Measurements from ENCODE around the gene RGS11. TPM values are rescaled to one million over a fixed set of nuclear protein-coding genes. Genes with fewer than 3 reads are reported as not detected.

RGS11 gene
- total and polyA plus RNA-seq, 5 donors from 2014 or later, result not detected

DNA sequence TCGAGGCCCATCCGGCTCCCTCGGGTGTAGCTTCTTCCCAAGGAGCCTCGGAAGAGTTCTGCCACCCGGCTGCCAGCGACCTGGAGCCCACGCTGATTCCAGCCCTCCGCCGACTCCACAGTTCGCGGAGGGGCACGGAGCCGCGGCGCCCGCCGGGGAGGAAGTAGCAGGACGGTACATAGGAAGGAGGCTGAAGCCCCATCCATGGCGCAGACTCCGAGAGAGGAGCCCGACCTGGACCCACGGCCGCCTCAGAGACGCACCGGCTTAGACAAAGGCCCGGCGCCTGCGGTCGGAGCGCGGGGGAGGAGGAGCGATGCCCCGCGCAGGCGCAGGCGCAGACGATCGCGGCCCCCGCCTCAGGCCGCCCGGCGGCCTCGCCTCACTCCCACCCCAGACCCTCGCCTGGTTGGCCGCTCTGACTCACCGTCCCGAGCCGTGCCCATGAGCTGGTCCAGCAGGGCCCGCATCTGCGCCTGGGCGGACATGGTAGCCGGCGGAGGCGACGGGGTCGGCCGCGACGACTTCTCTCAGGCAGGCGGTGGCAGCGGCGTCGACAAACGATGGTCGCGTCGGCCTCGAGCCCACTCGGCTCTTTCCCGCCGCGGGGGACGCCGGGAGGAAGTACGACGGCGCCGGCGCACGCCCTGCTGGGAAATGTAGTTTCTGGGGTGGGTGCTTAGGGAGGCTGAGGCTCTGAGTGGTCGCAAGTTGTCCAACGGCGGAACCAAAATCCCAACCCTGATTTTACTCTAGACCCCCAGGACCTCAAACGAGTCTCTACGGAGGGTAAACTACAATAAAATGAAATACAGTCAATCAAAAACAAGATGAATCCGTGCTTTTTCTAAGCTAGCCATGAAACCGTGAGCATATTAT, 46.7 kb downstream of the RGS11 start, which contains the start of gene LUC7L:
Gene LUC7L (minus strand): TSS at position 598 of the 879 bp plus-strand sequence. CDS start 110 bp downstream, at position 488.
- Histone ChIP-seq H3K27me3 (ENCODE audit: control insufficient read depth, insufficient read depth, low read length) (no peaks in the 10 kb centered on the region), H3K27ac (ENCODE audit: insufficient read depth, low read length, poor library complexity, severe bottlenecking) (peak within 1 kb of the TSS; percentile 94), H3K36me3 (ENCODE audit: control insufficient read depth, insufficient read depth, low read length) (peaks cover 26% of the 10 kb centered on the region), H3K4me1 (ENCODE audit: control insufficient read depth, insufficient read depth, low read length, poor library complexity, severe bottlenecking) (peaks cover 29% of the 10 kb centered on the region), H3K9me3 (ENCODE audit: control insufficient read depth in 2 of 2, low read length in 2 of 2) (no peaks in the 10 kb centered on the region), H3K4me3 (ENCODE audit: low read depth, low read length) (peak within 1 kb of the TSS; percentile 71)
- Mint-ChIP-seq H3K4me1 (peaks cover 20 to 36% (median 29%) of the 10 kb centered on the region in 4 donors), H3K27me3 (no peaks in the 10 kb centered on the region), H3K27ac (peak within 1 kb of the TSS; percentile 52 to 95 (median 87)), H3K9me3 (no peaks in the 10 kb centered on the region), H3K36me3 (peaks cover 22% of the 10 kb centered on the region), H3K4me3 (peak within 1 kb of the TSS; percentile 90 to 95 (median 92))
- peak; percentile 91 for ATAC-seq (ENCODE audit: low read depth in 2 of 2)
- peak; percentile 77 to 89 (median 85) for DNase-seq

- peak overlapping the region; percentile 69 for H3K4me3 ChIP-seq (ENCODE audit: low read depth, low read length)
- peaks cover 22% of the 10 kb centered on the region for H3K36me3 Mint-ChIP-seq
- no peaks in the 10 kb centered on the region for H3K27me3 ChIP-seq (ENCODE audit: control insufficient read depth, insufficient read depth, low read length)
- H3K4me1 ChIP-seq (ENCODE audit: control insufficient read depth, insufficient read depth, low read length, poor library complexity, severe bottlenecking), result peaks cover 28% of the 10 kb centered on the region
- peak in 2 of 3 donors; percentile 18 to 54 for DNase-seq
- H3K36me3 ChIP-seq (ENCODE audit: control insufficient read depth, insufficient read depth, low read length), result peaks cover 34% of the 10 kb centered on the region
- peak overlapping the region; percentile 94 for H3K27ac ChIP-seq (ENCODE audit: insufficient read depth, low read length, poor library complexity, severe bottlenecking)
- peak in 1 of 2 donors; percentile 9 for ATAC-seq (ENCODE audit: low read depth in 2 of 2)
- no peaks in the 10 kb centered on the region for H3K27me3 Mint-ChIP-seq
- peaks cover 20 to 36% (median 28%) of the 10 kb centered on the region in 4 donors for H3K4me1 Mint-ChIP-seq
- peak overlapping the region; percentile 50 to 95 (median 87) for H3K27ac Mint-ChIP-seq
- H3K9me3 ChIP-seq (ENCODE audit: control insufficient read depth in 2 of 2, low read length in 2 of 2), result no peaks in the 10 kb centered on the region
- H3K4me3 Mint-ChIP-seq, result peak overlapping the region; percentile 90 to 95 (median 92)
- no peaks in the 10 kb centered on the region for H3K9me3 Mint-ChIP-seq
Observed at GRCh38 chr16:228151-228851, 47.4 kb downstream of the RGS11 start.

- Mint-ChIP-seq H3K36me3 (peaks cover 19% of the 10 kb centered on the region), H3K4me3 (no peak overlapping the region), H3K4me1 (peaks cover 0 to 19% (median 10%) of the 10 kb centered on the region in 4 donors), H3K27ac (no peak overlapping the region), H3K9me3 (no peaks in the 10 kb centered on the region), H3K27me3 (no peaks in the 10 kb centered on the region)
- DNase-seq (no peak), ATAC-seq (ENCODE audit: low read depth in 2 of 2) (no peak)
- Histone ChIP-seq H3K27ac (ENCODE audit: insufficient read depth, low read length, poor library complexity, severe bottlenecking) (no peak overlapping the region), H3K9me3 (ENCODE audit: control insufficient read depth in 2 of 2, low read length in 2 of 2) (no peaks in the 10 kb centered on the region), H3K4me3 (ENCODE audit: low read depth, low read length) (no peak overlapping the region), H3K27me3 (ENCODE audit: control insufficient read depth, insufficient read depth, low read length) (no peaks in the 10 kb centered on the region), H3K36me3 (ENCODE audit: control insufficient read depth, insufficient read depth, low read length) (peaks cover 70% of the 10 kb centered on the region), H3K4me1 (ENCODE audit: control insufficient read depth, insufficient read depth, low read length, poor library complexity, severe bottlenecking) (no peaks in the 10 kb centered on the region)
Observed at GRCh38 chr16:220021-220420, 55.7 kb downstream of the RGS11 start.

Other genes with a start within 250 kb of the RGS11 start
- gene POLR3K, start 222.3 kb downstream of the RGS11 start, total RNA-seq, result 12.7 TPM
- 10 to 100 TPM; 37.5 to 50.4 (median 48.6) TPM for gene POLR3K, start 222.3 kb downstream of the RGS11 start, polyA plus RNA-seq
- 9.4 TPM for gene SNRNP25, start 222.1 kb downstream of the RGS11 start, total RNA-seq
- gene SNRNP25, start 222.1 kb downstream of the RGS11 start, polyA plus RNA-seq, result 10 to 100 TPM; 16.6 to 29.1 (median 21.2) TPM
- 0.67 TPM for gene RHBDF1, start 203.3 kb downstream of the RGS11 start, total RNA-seq
- not detected for gene RHBDF1, start 203.3 kb downstream of the RGS11 start, polyA plus RNA-seq
- gene MPG, start 197.7 kb downstream of the RGS11 start, total RNA-seq, result 29.2 TPM
- 10 to 100 TPM; 62.2 to 82.7 (median 81.8) TPM for gene MPG, start 197.7 kb downstream of the RGS11 start, polyA plus RNA-seq
- gene NPRL3, start 137.3 kb downstream of the RGS11 start, total RNA-seq, result 23.1 TPM
- gene NPRL3, start 137.3 kb downstream of the RGS11 start, polyA plus RNA-seq, result 1 to 10 TPM; 6.5 to 9.2 (median 8.2) TPM
- not detected for gene HBZ, start 123.3 kb downstream of the RGS11 start, total RNA-seq
- not detected for gene HBZ, start 123.3 kb downstream of the RGS11 start, polyA plus RNA-seq
- gene HBM, start 110.0 kb downstream of the RGS11 start, total RNA-seq, result not detected
- gene HBM, start 110.0 kb downstream of the RGS11 start, polyA plus RNA-seq, result not detected
- 0.86 TPM for gene HBA2, start 103.1 kb downstream of the RGS11 start, total RNA-seq
- 1 to 10 TPM in 1 of 4 donors, under 1 TPM in 2, not detected in 1; 0.41 to 1.2 (median 0.99) TPM for gene HBA2, start 103.1 kb downstream of the RGS11 start, polyA plus RNA-seq
- gene HBA1, start 99.3 kb downstream of the RGS11 start, total RNA-seq, result not detected
- under 1 TPM in 1 of 4 donors, not detected in 3; 0.41 TPM for gene HBA1, start 99.3 kb downstream of the RGS11 start, polyA plus RNA-seq
- not detected for gene HBQ1, start 95.5 kb downstream of the RGS11 start, total RNA-seq
- gene HBQ1, start 95.5 kb downstream of the RGS11 start, polyA plus RNA-seq, result not detected
- 152 TPM for gene LUC7L, start 46.5 kb downstream of the RGS11 start, total RNA-seq
- gene LUC7L, start 46.5 kb downstream of the RGS11 start, polyA plus RNA-seq, result 10 to 100 TPM in 1 of 4 donors, 1 to 10 TPM in 3; 8.9 to 10.9 (median 9.8) TPM
- 26.5 TPM for gene FAM234A, start 41.1 kb downstream of the RGS11 start, total RNA-seq
- gene FAM234A, start 41.1 kb downstream of the RGS11 start, polyA plus RNA-seq, result 10 to 100 TPM; 15.3 to 23.9 (median 21.7) TPM
- not detected for gene ARHGDIG, start 4.6 kb upstream of the RGS11 start, total RNA-seq
- gene ARHGDIG, start 4.6 kb upstream of the RGS11 start, polyA plus RNA-seq, result not detected
- not detected for gene PDIA2, start 7.2 kb upstream of the RGS11 start, total RNA-seq
- not detected for gene PDIA2, start 7.2 kb upstream of the RGS11 start, polyA plus RNA-seq
- 45.2 TPM for gene AXIN1, start 76.8 kb upstream of the RGS11 start, total RNA-seq
- gene AXIN1, start 76.8 kb upstream of the RGS11 start, polyA plus RNA-seq, result 1 to 10 TPM; 1.1 to 2.9 (median 1.4) TPM
- gene MRPL28, start 94.6 kb upstream of the RGS11 start, total RNA-seq, result 37.8 TPM
- gene MRPL28, start 94.6 kb upstream of the RGS11 start, polyA plus RNA-seq, result 100 to 1,000 TPM in 1 of 4 donors, 10 to 100 TPM in 3; 63.0 to 109 (median 85.2) TPM
- gene PGAP6, start 106.0 kb upstream of the RGS11 start, total RNA-seq, result 71.4 TPM
- 10 to 100 TPM in 3 of 4 donors, 1 to 10 TPM in 1; 7.8 to 45.3 (median 32.2) TPM for gene PGAP6, start 106.0 kb upstream of the RGS11 start, polyA plus RNA-seq
- 6.7 TPM for gene NME4, start 121.3 kb upstream of the RGS11 start, total RNA-seq
- 10 to 100 TPM; 16.2 to 29.8 (median 23.1) TPM for gene NME4, start 121.3 kb upstream of the RGS11 start, polyA plus RNA-seq
- 4.8 TPM for gene DECR2, start 125.9 kb upstream of the RGS11 start, total RNA-seq
- 1 to 10 TPM; 2.2 to 4.5 (median 2.7) TPM for gene DECR2, start 125.9 kb upstream of the RGS11 start, polyA plus RNA-seq
- gene RAB11FIP3, start 149.7 kb upstream of the RGS11 start, total RNA-seq, result 34.5 TPM
- 1 to 10 TPM; 1.0 to 2.8 (median 1.5) TPM for gene RAB11FIP3, start 149.7 kb upstream of the RGS11 start, polyA plus RNA-seq